Type B pancreatic cell (in vitro differentiated cells): ENCODE measurements around the gene MYO5B. TPM values are rescaled to one million over a fixed set of nuclear protein-coding genes. Genes with fewer than 3 reads are reported as not detected.
"Not testable (repeated sequence)": the region's sequence is repeated elsewhere in the genome, so short reads cannot be mapped to it uniquely, and the experiment has no call there.

Experiments
- DNase-seq: peaks from one replicate; pipeline ENCODE4 v3.0.0; 2021; ENCODE audit warnings: mixed read lengths; ENCODE audit not compliant: unreplicated experiment; ENCODE audit errors: extremely low spot score
- H3K27ac Mint-ChIP-seq: 2 replicates; pipeline ENCODE4 v1.8.0; 2021; ENCODE audit warnings: mild to moderate bottlenecking, mixed read lengths
- H3K27me3 Mint-ChIP-seq: 2 replicates; pipeline ENCODE4 v1.8.0; 2021; ENCODE audit warnings: mixed read lengths
- H3K36me3 Mint-ChIP-seq: 2 replicates; pipeline ENCODE4 v1.8.0; 2021; ENCODE audit warnings: mixed read lengths
- H3K4me1 Mint-ChIP-seq: one replicate; pipeline ENCODE4 v1.8.0; 2021; ENCODE audit warnings: mixed read lengths; ENCODE audit not compliant: unreplicated experiment
- H3K4me3 Mint-ChIP-seq: 2 replicates; pipeline ENCODE4 v1.8.0; 2021; ENCODE audit warnings: mild to moderate bottlenecking, mixed read lengths
- H3K9me3 Mint-ChIP-seq: 2 replicates; pipeline ENCODE4 v1.8.0; 2021; ENCODE audit warnings: mixed read lengths
- CTCF ChIP-seq: fragments of 200-600 bp; sonication (generic); conservative IDR thresholded peaks from 2 replicates; pipeline ENCODE4 v1.5.0; 2021; ENCODE audit warnings: antibody characterized with exemption, mild to moderate bottlenecking
- total RNA-seq: library from RNA; stranded (reverse); gene quantifications from 2 replicates; pipeline ENCODE4 v1.2.1, GENCODE V29; 2021; ENCODE audit warnings: low replicate concordance

Gene MYO5B
- total RNA-seq, 1 donor from 2014 or later = 51.7 TPM

- no peaks in the 10 kb centered on the region for H3K36me3 Mint-ChIP-seq
Observed at GRCh38 chr18:49894517-49895226, 300.3 kb downstream of the MYO5B start.

GRCh38 chr18:49893036-49893435, 301.9 kb downstream of the MYO5B start:
- H3K27ac Mint-ChIP-seq = no peak overlapping the region
- no peak for TF ChIP-seq CTCF

More at GRCh38 chr18:49894517-49895226, 300.3 kb downstream of the MYO5B start:
- TF ChIP-seq CTCF = no peak
- Mint-ChIP-seq H3K4me1 (peaks cover 4% of the 10 kb centered on the region), H3K27ac (no peak overlapping the region), H3K4me3 (no peak overlapping the region), H3K9me3 (no peaks in the 10 kb centered on the region), H3K27me3 (no peaks in the 10 kb centered on the region)
- no peak for DNase-seq

GRCh38 chr18:49892148-49892924, 302.6 kb downstream of the MYO5B start:
- no peak overlapping the region for H3K4me3 Mint-ChIP-seq
- no peak overlapping the region for H3K27ac Mint-ChIP-seq
- no peaks in the 10 kb centered on the region for H3K27me3 Mint-ChIP-seq
- H3K4me1 Mint-ChIP-seq = peaks cover 4% of the 10 kb centered on the region
- H3K9me3 Mint-ChIP-seq = no peaks in the 10 kb centered on the region
- no peak for TF ChIP-seq CTCF
- H3K36me3 Mint-ChIP-seq = no peaks in the 10 kb centered on the region
- DNase-seq = no peak

More at GRCh38 chr18:49893036-49893435, 301.9 kb downstream of the MYO5B start:
- DNase-seq = no peak
- Mint-ChIP-seq H3K4me1 (peaks cover 4% of the 10 kb centered on the region), H3K36me3 (no peaks in the 10 kb centered on the region), H3K4me3 (no peak overlapping the region), H3K9me3 (no peaks in the 10 kb centered on the region), H3K27me3 (no peaks in the 10 kb centered on the region)

- H3K4me1 Mint-ChIP-seq = peaks cover 4% of the 10 kb centered on the region
- H3K36me3 Mint-ChIP-seq = peaks cover 5% of the 10 kb centered on the region
- no peaks in the 10 kb centered on the region for H3K9me3 Mint-ChIP-seq
- no peak for TF ChIP-seq CTCF
- H3K27me3 Mint-ChIP-seq = no peaks in the 10 kb centered on the region
- no peak overlapping the region for H3K4me3 Mint-ChIP-seq
- no peak overlapping the region for H3K27ac Mint-ChIP-seq
- DNase-seq = no peak
Observed at GRCh38 chr18:49890041-49890440, 304.9 kb downstream of the MYO5B start.

- not testable (repeated sequence) for H3K4me3 Mint-ChIP-seq, H3K9me3 Mint-ChIP-seq, DNase-seq, H3K27me3 Mint-ChIP-seq, H3K27ac Mint-ChIP-seq, H3K4me1 Mint-ChIP-seq, H3K36me3 Mint-ChIP-seq
Observed at GRCh38 chr18:49889552-49889951, 305.4 kb downstream of the MYO5B start.
